HL-60 (cell line): ENCODE results near the gene ANKRD13A.
"Not testable (repeated sequence)": the region's sequence is repeated elsewhere in the genome, so short reads cannot be mapped to it uniquely, and the experiment has no call there.

Experiments
- CTCF ChIP-seq: IDR thresholded peaks from one replicate; pipeline ENCODE4 v1.5.1; 2011; ENCODE audit warnings: low read length, control low read depth, inconsistent platforms; ENCODE audit not compliant: insufficient read depth
- POLR2AphosphoS5 ChIP-seq: IDR thresholded peaks from 2 replicates; pipeline ENCODE4 v1.6.1; 2012; ENCODE audit warnings: low read depth

GRCh38 chr12:110008681-110009398, 9.6 kb downstream of the ANKRD13A start:
- TF ChIP-seq CTCF, POLR2AphosphoS5: not testable (repeated sequence)
